ENCODE results near the gene JAZF1. TPM values are rescaled to one million over a fixed set of nuclear protein-coding genes. Genes with fewer than 3 reads are reported as not detected.

Gene JAZF1
- total and polyA plus RNA-seq, 2 of the 8 experiments (the other 6 are each of a cell fraction or from before 2014, with no cell fraction given) = 2.6 to 21.8 TPM

GRCh38 chr7:28048694-28049093, 131.9 kb downstream of the JAZF1 start:
- H2AK5ac ChIP-seq (ENCODE audit: low read depth, low read length) = no peak overlapping the region
- TF ChIP-seq EGR1 (IDR thresholded peaks at IDR 0.05; ENCODE audit: borderline replicate concordance, low read depth, low read length) (no peak), TCF12 (IDR thresholded peaks at IDR 0.05; ENCODE audit: low read depth, low read length) (no peak)
- no peak overlapping the region for H3K23ac ChIP-seq (ENCODE audit: insufficient read length)
- H3K4ac ChIP-seq (replicated peaks; ENCODE audit: insufficient read length, low read depth, low read length) = no peak overlapping the region
- H4K8ac ChIP-seq (ENCODE audit: extremely low read depth, insufficient read depth, low read length) = no peak overlapping the region
- H2AFZ ChIP-seq (ENCODE audit: low read length) = no peak overlapping the region
- no peak overlapping the region for H3K14ac ChIP-seq (ENCODE audit: insufficient read length)
- no peak overlapping the region for H2BK5ac ChIP-seq (ENCODE audit: low read depth, low read length)
- H4K5ac ChIP-seq (ENCODE audit: insufficient read length, low read depth, low read length) = no peak overlapping the region
- H3K4me3 ChIP-seq (ENCODE audit: extremely low read depth in 1 of 4, insufficient read depth in 2 of 4, low read depth in 3 of 4, low read length in 4 of 4) = no peak overlapping the region
- no peak overlapping the region for H3K9ac ChIP-seq (replicated peaks in 1 of 4; ENCODE audit: extremely low read depth in 1 of 4, low read depth in 3 of 4, low read length in 3 of 4)
- H3K18ac ChIP-seq (ENCODE audit: extremely low read depth, low read length) = no peak overlapping the region
- FAIRE-seq (no peak), DNase-seq (ENCODE audit: low read depth in 1 of 2, low spot score in 2 of 2) (no peak)
- no peak overlapping the region for H2BK120ac ChIP-seq (replicated peaks; ENCODE audit: low read depth, low read length)
- no peaks in the 10 kb centered on the region for H3K27me3 ChIP-seq (replicated peaks in 1 of 4; ENCODE audit: control insufficient read depth in 3 of 4, extremely low read depth in 1 of 4, insufficient read depth in 3 of 4, low read length in 3 of 4)
- H4K91ac ChIP-seq (replicated peaks; ENCODE audit: insufficient read length, low read length) = no peak overlapping the region
- peaks cover 2% of the 10 kb centered on the region; the same call in 1 of the 2 replicates for H3K79me1 ChIP-seq (ENCODE audit: low read depth, low read length)
- ChIA-PET POLR2A (ENCODE audit: partially characterized antibody) (no interaction called here), CTCF (ENCODE audit: partially characterized antibody) (interaction anchor here (2.1 to 5.2 kb wide), 2 partner anchors 12 to 29 kb away, joined by 6 to 38 read pairs; no protein-coding TSS in a partner anchor)
- H3K79me2 ChIP-seq (ENCODE audit: control insufficient read depth in 1 of 2, insufficient read depth in 2 of 2, low read length in 2 of 2) = no peaks in the 10 kb centered on the region
- H3K4me1 ChIP-seq (replicated peaks in 1 of 4; ENCODE audit: control insufficient read depth in 3 of 4, insufficient read depth in 4 of 4, low read length in 3 of 4) = peaks cover 0 to 5% (median 0%) of the 10 kb centered on the region in 4 experiments; a peak in 2 of 7 replicates
- no peaks in the 10 kb centered on the region for H3K36me3 ChIP-seq (ENCODE audit: control insufficient read depth in 2 of 4, insufficient read depth in 4 of 4, low read length in 3 of 4)
- H2BK12ac ChIP-seq (ENCODE audit: low read depth, low read length) = no peak overlapping the region
- H3K23me2 ChIP-seq (ENCODE audit: low read depth, low read length) = no peaks in the 10 kb centered on the region; the same call in 1 of the 2 replicates
- H4K20me1 ChIP-seq (replicated peaks in 1 of 2; ENCODE audit: control insufficient read depth in 1 of 2, insufficient read depth in 2 of 2, low read length in 2 of 2) = no peaks in the 10 kb centered on the region
- 87% methylated on average over 1 of the region's 2 CpGs; no CpG with 5 or more reads in 1 of the 2 experiments for WGBS, 2 experiments (ENCODE audit: extremely low coverage in 1 of 2, insufficient coverage in 1 of 2, insufficient read length in 1 of 2, insufficient replicate concordance in 2 of 2, low coverage in 1 of 2, low lambda C conversion rate in 2 of 2, missing lambda C conversion rate in 1 of 2)
- H2BK20ac ChIP-seq (ENCODE audit: low read length) = no peak overlapping the region
- no peak overlapping the region for H3K27ac ChIP-seq (ENCODE audit: low read depth, low read length)
- H3K4me2 ChIP-seq (ENCODE audit: insufficient read depth in 1 of 2, low read depth in 2 of 2, low read length in 2 of 2) = no peak overlapping the region
- no peak overlapping the region for H2BK15ac ChIP-seq (ENCODE audit: low read length)
- H3K9me3 ChIP-seq (ENCODE audit: insufficient read depth in 2 of 2, low read depth in 1 of 2, low read length in 1 of 2) = no peaks in the 10 kb centered on the region
- no peak overlapping the region for H3K56ac ChIP-seq (replicated peaks; ENCODE audit: insufficient read length, low read depth, low read length)

Measured in H1 (cell line).